Gastrocnemius medialis (tissue), 4 donors: ENCODE results near the gene ERF. TPM values are rescaled to one million over a fixed set of nuclear protein-coding genes. Genes with fewer than 3 reads are reported as not detected.

Experiments used
- ATAC-seq, 2 donors: fragments of 150-250 bp; one replicate each; pipeline ENCODE4 v1.9.1; 2016
- DNase-seq, 2 donors: peaks; one replicate each; pipeline ENCODE4 v3.0.0-alpha.2; 2019
- H3K27ac ChIP-seq, 4 donors: fragments of 200-600 bp; sonication (generic); 1 replicate in 1 of 4; 2 replicates in 3 of 4; pipeline ENCODE4 v1.5.1; 2016 to 2018; ENCODE audit warnings: mild to moderate bottlenecking in 2 of 4, moderate library complexity in 1 of 4
- H3K27me3 ChIP-seq, 3 donors: fragments of 200-600 bp; sonication (generic) in 2 of 3; 1 replicate in 1 of 3; 2 replicates in 2 of 3; pipeline versions ENCODE4 v1.5.1 to v1.6.0; 2016 to 2019; ENCODE audit warnings: mild to moderate bottlenecking in 1 of 3, moderate library complexity in 1 of 3
- H3K36me3 ChIP-seq, 2 donors: fragments of 200-600 bp; sonication (generic) in 1 of 2; one replicate each; pipeline ENCODE4 v1.5.1; 2017 to 2018
- H3K4me1 ChIP-seq, 2 donors: fragments of 200-600 bp; sonication (generic) in 1 of 2; one replicate each; pipeline ENCODE4 v1.5.1; 2016 to 2017; ENCODE audit warnings: mild to moderate bottlenecking in 2 of 2
- H3K4me3 ChIP-seq, 4 donors: fragments of 200-600 bp; sonication (generic) in 3 of 4; 1 replicate in 1 of 4; 2 replicates in 3 of 4; pipeline ENCODE4 v1.5.1; 2016 to 2019; ENCODE audit warnings: mild to moderate bottlenecking in 2 of 4
- H3K9me3 ChIP-seq, 3 donors: fragments of 200-600 bp; sonication (generic) in 2 of 3; 1 replicate in 1 of 3; 2 replicates in 2 of 3; pipeline ENCODE4 v1.5.1; 2016 to 2019
- CTCF ChIP-seq, 5 experiments: fragments of 450-650 bp in 3 of 5; fragments of 200-600 bp in 2 of 5; sonication (generic) in 2 of 5; IDR thresholded peaks in 4 of 5; conservative IDR thresholded peaks in 1 of 5; 1 replicate in 4 of 5; 2 replicates in 1 of 5; pipeline ENCODE4 v1.5.1; 2016 to 2019; ENCODE audit warnings: antibody characterized with exemption in 5 of 5, mild to moderate bottlenecking in 3 of 5, moderate library complexity in 3 of 5
- POLR2A ChIP-seq, 2 donors: fragments of 450-650 bp; IDR thresholded peaks; one replicate each; pipeline ENCODE4 v1.6.1; 2017; ENCODE audit warnings: antibody characterized with exemption in 2 of 2, mild to moderate bottlenecking in 2 of 2, moderate library complexity in 2 of 2
- in situ Hi-C, 4 donors: fragments of 200-750 bp; cut with MboI; loops; one replicate each; pipeline versions ENCODE4 v1.15.0 to v1.8.0; 2017; ENCODE audit warnings: low sequenced_read_pairs in 4 of 4
- intact Hi-C: fragments of 100-400 bp; cut with DNase I; formaldehyde crosslinking; loops from one replicate; pipeline ENCODE4 v1.15.1; 2023; ENCODE audit warnings: low total_unique reads
- total RNA-seq, 4 donors: library from RNA; depleted of rRNA; stranded (reverse); fragments of >200 nt; gene quantifications; one replicate each; pipeline versions ENCODE4 v1.1.0 to v1.2.3, GENCODE V29; 2016

The ERF gene
- total RNA-seq, 4 donors from 2014 or later, result 14.0 to 26.7 (median 14.8) TPM

- TF ChIP-seq CTCF (IDR thresholded peaks at IDR 0.05 in 4 of 5, conservative IDR thresholded peaks at IDR 0.05 in 1 of 5) (no peak), POLR2A (IDR thresholded peaks at IDR 0.05) (peak; percentile 77 to 83)
- Histone ChIP-seq H3K27me3 (no peaks in the 10 kb centered on the region), H3K4me1 (peaks cover 51 to 57% of the 10 kb centered on the region in 2 donors), H3K27ac (peak overlapping the region; percentile 95 to 97 (median 96)), H3K36me3 (peaks cover 0 to 23% of the 10 kb centered on the region in 2 donors), H3K9me3 (no peaks in the 10 kb centered on the region), H3K4me3 (peak overlapping the region in 2 of 4 donors; percentile 43 to 69)
- intact Hi-C loops (loop anchor here (1.0 kb wide), 3 partner anchors 18 to 41 kb away; partner anchors contain the start of genes MEGF8, PAFAH1B3 and PRR19), in situ Hi-C loops (no loop called here)
- ATAC-seq (peak; percentile 62 to 64), DNase-seq (peak; percentile 71 to 80)
Measured at GRCh38 chr19:42284066-42284501, 29.2 kb upstream of the ERF start.

- intact Hi-C loops, result loop anchor here (1.0 kb wide), 4 partner anchors 14 to 42 kb away; partner anchors contain the start of genes CIC, MEGF8, PAFAH1B3 and PRR19
Measured at GRCh38 chr19:42283188-42284065, 28.5 kb upstream of the ERF start.

GRCh38 chr19:42282819-42283187 lies 27.9 kb upstream of the ERF start:
- no peaks in the 10 kb centered on the region for H3K9me3 ChIP-seq
- intact Hi-C loops, result loop anchor here (1.0 kb wide), 1 partner anchor 14 kb away; the partner anchor contains the start of gene CIC
- no peaks in the 10 kb centered on the region for H3K27me3 ChIP-seq
- peaks cover 64 to 70% of the 10 kb centered on the region in 2 donors for H3K4me1 ChIP-seq
- peaks cover 0 to 11% of the 10 kb centered on the region in 2 donors for H3K36me3 ChIP-seq
- peak overlapping the region; percentile 95 to 97 (median 96) for H3K27ac ChIP-seq
- DNase-seq (no peak), ATAC-seq (no peak)
- in situ Hi-C loops, result no loop called here
- TF ChIP-seq CTCF (IDR thresholded peaks at IDR 0.05 in 4 of 5, conservative IDR thresholded peaks at IDR 0.05 in 1 of 5) (no peak), POLR2A (IDR thresholded peaks at IDR 0.05) (no peak)
- H3K4me3 ChIP-seq, result peak overlapping the region; percentile 43 to 60 (median 58)

More at GRCh38 chr19:42283188-42284065, 28.5 kb upstream of the ERF start:
- H3K27ac ChIP-seq, result peak overlapping the region; percentile 95 to 97 (median 96)
- H3K4me1 ChIP-seq, result peaks cover 58 to 64% of the 10 kb centered on the region in 2 donors
- no peaks in the 10 kb centered on the region for H3K27me3 ChIP-seq
- H3K9me3 ChIP-seq, result no peaks in the 10 kb centered on the region
- DNase-seq (peak; percentile 89 to 96), ATAC-seq (peak; percentile 64 to 71)
- in situ Hi-C loops, result no loop called here
- H3K36me3 ChIP-seq, result peaks cover 0 to 17% of the 10 kb centered on the region in 2 donors
- H3K4me3 ChIP-seq, result peak overlapping the region; percentile 43 to 60 (median 58)
- TF ChIP-seq POLR2A (IDR thresholded peaks at IDR 0.05), result peak in 1 of 2 donors; percentile 68
- no peak for TF ChIP-seq CTCF (IDR thresholded peaks at IDR 0.05 in 4 of 5, conservative IDR thresholded peaks at IDR 0.05 in 1 of 5)

- H3K27ac ChIP-seq, result peak overlapping the region; percentile 95 to 97 (median 96)
- intact Hi-C loops, result no loop called here
- no peaks in the 10 kb centered on the region for H3K9me3 ChIP-seq
- H3K36me3 ChIP-seq, result peaks cover 0 to 4% of the 10 kb centered on the region in 2 donors
- in situ Hi-C loops, result no loop called here
- no peaks in the 10 kb centered on the region for H3K27me3 ChIP-seq
- TF ChIP-seq POLR2A (IDR thresholded peaks at IDR 0.05), result no peak
- no peak for TF ChIP-seq CTCF (IDR thresholded peaks at IDR 0.05 in 4 of 5, conservative IDR thresholded peaks at IDR 0.05 in 1 of 5)
- ATAC-seq (no peak), DNase-seq (no peak)
- peak overlapping the region in 3 of 4 donors; percentile 80 to 95 (median 90) for H3K4me3 ChIP-seq
- peaks cover 71 to 77% of the 10 kb centered on the region in 2 donors for H3K4me1 ChIP-seq
Measured at GRCh38 chr19:42281827-42282762, 27.2 kb upstream of the ERF start.
